ENCODE data around the gene IKZF3.

DNA sequence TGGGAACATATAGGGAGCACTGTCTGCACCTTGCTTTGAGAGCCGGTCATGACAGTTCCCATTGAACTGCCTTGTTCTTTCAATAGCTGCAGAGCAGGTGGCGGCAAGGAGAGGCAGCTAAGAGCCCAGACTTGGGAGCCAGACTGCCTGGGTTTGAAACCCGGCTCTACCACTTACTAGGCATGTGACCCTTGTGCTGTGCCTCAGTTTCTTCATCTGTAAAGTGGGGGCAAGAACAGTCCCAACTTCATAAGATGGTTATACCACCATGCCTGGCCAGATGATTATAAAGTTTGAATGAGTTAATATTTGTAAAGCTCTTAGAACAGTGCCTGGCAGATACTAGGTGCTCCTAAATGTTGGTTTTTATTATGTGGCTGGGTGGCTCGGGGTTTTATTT is 149.9 kb downstream of the IKZF3 start:
- TF ChIP-seq, protein P1, sequence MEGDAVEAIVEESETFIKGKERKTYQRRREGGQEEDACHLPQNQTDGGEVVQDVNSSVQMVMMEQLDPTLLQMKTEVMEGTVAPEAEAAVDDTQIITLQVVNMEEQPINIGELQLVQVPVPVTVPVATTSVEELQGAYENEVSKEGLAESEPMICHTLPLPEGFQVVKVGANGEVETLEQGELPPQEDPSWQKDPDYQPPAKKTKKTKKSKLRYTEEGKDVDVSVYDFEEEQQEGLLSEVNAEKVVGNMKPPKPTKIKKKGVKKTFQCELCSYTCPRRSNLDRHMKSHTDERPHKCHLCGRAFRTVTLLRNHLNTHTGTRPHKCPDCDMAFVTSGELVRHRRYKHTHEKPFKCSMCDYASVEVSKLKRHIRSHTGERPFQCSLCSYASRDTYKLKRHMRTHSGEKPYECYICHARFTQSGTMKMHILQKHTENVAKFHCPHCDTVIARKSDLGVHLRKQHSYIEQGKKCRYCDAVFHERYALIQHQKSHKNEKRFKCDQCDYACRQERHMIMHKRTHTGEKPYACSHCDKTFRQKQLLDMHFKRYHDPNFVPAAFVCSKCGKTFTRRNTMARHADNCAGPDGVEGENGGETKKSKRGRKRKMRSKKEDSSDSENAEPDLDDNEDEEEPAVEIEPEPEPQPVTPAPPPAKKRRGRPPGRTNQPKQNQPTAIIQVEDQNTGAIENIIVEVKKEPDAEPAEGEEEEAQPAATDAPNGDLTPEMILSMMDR (IDR thresholded peaks at IDR 0.05; ENCODE audit: low read depth, low read length): no peak
- TF ChIP-seq EZH2phosphoT487 (IDR thresholded peaks at IDR 0.05; ENCODE audit: low read depth): no peak
